NCI-H146 treated with DMSO at 0.1 percent for 48 hours (cell line): ENCODE data around the gene DLGAP1.
A peak's percentile ranks its signal among the peaks of the same experiment; 100 is the strongest.

Source experiments
- DNase-seq: peaks from one replicate; lab custom pipeline; 2025; ENCODE audit not compliant: unreplicated experiment; lab: John Stamatoyannopoulos, UW

DLGAP1 gene

GRCh38 chr18:4016391-4017049, 438.6 kb downstream of the DLGAP1 start:
- DNase-seq: no peak

GRCh38 chr18:4007846-4008245, 447.3 kb downstream of the DLGAP1 start:
- DNase-seq: no peak

DNA sequence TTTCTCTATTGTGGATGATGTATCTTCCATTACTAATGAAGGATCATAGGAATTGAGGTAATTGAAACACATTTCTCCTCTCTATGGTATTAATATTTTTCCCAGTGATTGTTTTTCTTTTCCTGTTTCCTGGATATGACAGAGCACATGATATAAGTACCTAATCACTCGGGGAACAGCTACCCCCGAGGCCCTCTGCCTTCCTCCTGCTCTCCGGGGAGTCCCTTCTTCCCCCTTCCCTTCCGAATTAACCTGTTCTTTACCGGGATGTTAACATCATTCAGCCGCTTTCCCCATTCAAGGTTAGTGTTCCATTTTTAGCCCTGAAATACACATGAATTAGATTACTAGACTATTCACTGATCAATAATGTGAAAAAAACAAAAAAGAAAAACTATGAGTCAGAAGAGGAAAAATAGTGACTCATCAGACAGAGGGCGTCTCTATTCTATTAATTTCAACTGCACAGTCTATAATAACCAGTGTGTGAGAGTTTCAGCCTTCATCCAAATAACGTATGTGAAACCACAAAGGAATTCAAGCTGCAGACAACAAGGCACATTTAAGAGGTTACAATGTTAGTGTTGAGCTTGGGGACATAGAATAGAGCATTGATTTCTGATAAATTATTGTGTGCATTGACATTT, 450.8 kb downstream of the DLGAP1 start:
- no peak for DNase-seq

DNA sequence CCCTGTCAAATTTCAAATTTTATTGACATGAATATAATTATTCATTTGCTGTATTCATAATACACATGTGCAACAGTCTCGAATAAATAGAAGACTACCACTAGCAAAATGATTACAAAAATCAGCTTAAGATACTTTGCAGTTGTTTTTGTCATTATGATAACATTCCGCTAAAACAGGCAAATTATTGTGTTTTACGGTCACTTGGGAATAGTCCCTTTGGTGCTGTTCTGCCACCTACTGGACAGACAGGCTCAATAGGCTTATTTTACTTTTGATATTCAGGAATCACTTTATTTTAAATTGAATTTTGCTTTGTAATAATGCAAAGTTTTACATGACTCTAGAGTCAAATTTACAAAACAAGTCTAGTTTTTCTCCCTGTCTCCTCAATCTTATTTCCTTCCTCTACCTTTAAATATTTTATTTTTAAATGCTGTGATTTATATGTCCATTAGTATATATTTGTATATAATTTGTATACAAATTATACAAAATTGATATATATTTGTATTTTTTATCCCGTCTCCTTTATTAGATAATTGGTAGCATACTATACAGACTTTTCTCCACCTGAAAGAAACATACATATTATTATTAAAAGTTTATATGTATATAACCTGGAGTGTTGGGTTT, 456.3 kb downstream of the DLGAP1 start:
- DNase-seq: peak; percentile 32

DNA sequence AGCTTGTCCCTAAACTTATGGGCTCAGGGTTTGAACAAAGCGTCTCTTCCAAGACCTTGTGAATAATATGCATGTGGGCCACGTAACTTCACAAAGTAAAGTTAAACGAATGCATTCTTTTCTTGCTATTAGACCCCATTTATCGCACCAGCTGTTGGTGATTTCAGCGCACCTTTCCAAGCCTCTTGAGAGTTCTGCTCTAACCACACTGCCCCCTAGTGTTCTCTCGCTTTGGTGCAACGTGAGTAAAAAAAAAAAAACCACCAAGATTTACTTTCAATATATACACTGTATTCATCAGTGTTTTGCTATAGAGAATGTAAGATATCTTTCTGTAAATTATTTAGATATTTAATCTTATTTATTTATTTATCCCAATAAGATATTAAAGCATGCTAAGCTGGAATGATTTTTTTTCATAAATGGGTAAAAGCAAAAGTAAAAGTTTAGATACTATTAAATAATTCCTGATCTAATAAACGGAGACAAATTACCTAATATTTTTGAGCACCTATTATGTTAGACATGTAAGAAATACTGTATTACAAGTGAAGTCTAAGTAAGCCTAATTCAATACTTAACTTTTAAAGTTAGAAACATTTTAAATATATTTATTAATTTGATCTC, 459.5 kb downstream of the DLGAP1 start:
- DNase-seq: peak; percentile 84

DNA sequence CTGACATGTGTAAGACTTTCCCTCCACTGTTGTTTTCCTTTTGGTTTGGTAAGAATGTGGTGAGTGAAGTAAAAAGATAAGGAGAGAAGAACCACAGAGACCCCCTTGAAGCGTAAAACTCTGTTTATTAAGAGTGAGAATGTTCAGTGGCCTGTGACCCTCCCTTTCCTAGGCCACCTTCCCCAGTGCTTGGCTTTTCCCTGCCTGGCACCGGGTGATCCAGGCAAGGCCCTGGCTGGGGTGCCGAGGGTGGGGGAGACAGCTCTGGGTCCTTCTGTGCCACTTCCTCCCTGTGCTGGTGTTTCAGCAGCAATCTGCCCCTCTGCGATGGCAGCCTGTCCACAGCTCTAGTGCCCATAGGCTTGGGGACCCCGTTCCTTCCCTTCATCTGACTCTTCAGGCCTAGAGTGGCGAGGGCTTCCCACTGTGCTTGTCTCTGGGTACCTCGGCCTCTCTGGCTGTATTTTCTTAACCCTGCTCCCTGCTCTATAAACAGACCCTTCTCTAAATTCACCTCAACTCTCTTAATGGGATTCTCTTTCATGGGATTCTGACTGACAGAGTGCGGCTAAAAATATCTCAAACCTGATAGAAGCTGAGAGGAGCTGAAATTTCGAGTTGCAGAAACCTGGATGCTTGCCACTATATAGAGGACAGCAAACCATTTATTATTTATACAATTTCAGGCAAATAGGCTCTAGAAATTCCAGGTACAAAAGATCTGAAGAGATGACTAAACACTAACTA, 461.0 kb downstream of the DLGAP1 start:
- DNase-seq: no peak

DNA sequence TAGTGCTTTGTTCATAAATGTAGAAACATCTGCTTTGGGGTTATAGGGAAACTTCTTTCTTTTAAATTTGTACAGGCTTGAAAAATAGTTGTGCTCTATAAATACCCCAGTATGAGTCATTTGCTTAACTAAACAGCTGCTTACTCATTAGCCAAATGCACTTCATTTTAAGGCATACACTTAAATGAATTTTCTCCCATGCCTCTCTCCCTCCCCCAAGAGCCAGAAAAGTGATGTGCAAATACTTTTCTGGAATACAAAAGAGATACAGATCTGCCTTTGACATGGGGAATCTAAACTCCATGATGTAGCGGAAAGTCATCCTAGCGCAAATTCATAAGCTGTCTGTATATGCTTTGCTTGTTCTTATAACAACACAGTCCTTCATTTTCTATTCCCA, 469.4 kb downstream of the DLGAP1 start:
- DNase-seq: no peak

- no peak for DNase-seq
These were observed 470.1 kb downstream of the DLGAP1 start for GRCh38 chr18:3985020-3985419.

DNA sequence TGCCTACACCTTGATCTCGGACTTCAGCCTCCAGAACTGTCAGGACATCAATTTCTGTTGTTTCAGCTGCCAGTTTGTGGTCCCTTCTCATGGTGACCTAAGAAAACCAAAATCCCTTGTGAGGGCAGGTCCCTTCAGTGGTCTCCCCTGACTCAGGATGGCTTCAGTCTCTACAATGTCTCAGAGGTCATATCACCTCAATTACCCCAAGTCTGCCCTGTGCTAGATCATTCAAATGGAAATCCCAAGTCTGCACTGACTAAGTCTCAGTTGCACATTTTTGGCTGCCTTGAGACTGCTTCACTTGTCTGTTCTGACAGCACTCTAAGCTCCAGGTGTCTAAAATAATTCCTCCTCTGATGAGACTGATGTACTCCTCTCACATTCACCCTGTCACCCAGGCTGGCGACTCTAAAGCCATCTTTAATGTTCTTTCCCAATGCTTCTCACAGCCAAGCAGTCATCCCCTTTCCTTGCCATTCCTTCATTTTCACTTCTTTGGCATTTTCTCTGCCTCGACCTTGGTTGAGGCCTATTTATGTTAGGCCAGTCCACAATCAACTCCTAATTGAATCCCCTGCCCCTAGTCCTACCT, 470.8 kb downstream of the DLGAP1 start:
- no peak for DNase-seq

GRCh38 chr18:3983351-3983969, 471.6 kb downstream of the DLGAP1 start:
- DNase-seq: peak; percentile 75

DNA sequence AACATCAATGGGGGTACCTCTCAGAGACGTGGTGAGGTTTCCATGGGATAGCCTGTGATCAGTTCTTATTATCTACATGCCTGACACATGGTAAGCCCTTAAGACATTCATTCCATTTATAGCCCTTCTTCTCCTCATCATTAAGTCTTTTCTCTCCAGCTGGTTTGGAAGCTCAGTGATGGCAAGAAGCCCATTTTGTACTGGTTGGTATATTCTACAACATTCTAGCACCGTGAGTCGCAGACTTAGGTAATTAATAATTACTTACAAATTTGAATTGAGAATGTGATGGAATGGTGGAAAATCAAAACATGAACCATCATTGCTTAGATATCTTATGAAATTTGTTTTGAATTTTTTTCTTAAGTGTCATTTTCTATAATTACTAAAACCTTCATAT, 472.6 kb downstream of the DLGAP1 start:
- no peak for DNase-seq

DNA sequence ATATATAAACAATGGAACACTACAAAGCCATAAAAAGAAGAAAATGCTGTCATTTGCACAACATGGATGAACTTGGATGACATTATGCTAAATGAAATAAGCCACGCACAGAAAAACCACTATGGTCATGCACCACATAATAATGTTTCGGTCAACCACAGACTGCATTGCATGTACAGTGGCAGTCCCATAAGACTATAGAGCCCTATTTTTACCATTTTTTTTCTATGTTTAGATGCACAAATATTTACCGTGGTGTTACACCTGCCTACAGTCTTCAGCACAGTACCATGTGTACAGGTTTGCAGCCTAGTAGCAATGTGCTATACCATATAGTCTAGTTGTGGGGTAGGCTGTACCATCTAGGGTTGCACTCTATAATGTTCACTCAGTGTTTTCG, 476.1 kb downstream of the DLGAP1 start:
- DNase-seq: no peak

DNA sequence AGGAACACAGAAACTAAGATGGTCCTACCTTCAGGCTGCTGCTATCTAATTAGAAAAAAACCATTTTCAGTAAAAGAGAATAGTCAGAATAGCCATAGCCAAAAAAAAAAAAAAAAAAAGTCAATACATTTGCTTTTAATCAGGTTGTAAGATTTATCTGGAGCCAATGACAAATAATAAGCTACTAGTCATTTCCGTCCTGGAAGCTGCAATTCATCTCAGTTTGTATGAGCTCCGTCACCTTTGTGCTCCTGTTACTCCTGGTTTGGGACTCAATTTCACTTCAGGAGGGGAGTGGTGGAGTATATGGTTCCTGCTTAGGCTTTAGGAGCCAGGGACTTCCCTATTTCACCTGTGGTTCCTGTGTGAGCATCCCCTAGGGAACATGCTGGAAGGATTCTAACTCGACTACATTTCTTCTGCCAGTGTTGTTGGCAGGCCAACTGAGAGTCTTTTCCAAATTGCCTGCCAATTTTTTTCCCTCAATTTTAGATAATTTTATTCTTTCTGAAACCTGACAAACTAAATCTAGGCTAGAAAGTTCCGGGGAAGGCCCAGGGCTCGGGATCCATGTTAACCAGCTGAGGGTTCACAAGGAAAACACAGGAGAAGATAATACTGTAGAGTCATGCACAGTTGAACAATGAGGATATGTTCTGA, 481.8 kb downstream of the DLGAP1 start:
- DNase-seq: no peak

DNA sequence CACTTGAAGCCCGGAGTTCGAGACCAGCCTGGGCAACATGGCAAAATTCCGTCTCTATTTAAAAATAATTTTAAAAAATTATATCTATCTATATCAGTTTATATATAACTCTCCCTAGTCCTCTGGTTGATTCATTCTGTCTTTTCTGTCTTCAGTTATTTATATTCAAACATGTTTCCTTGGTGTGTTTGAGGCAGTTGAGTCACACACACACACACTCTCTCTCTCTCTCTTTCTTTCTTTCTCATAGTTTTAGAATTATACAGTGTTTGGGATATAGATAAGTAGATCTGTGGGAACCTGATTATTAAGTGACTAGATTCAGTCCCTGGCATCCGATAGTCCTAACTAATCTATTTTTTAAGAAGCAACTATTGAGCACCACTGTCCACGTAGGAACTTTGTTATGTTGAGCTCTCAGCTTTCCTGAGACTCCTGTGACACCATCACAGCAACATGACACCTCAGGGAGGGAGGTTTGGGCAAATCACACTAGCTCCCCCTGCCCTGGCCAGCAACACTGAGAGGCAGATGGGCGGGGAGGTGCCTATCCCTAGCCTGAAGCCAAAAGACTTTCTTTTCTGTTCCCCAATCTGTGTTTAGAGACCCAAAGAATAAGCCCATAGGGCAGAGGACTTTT, 482.7 kb downstream of the DLGAP1 start:
- DNase-seq: no peak

- DNase-seq: no peak
These were observed 484.2 kb downstream of the DLGAP1 start for GRCh38 chr18:3970929-3971328.

DNA sequence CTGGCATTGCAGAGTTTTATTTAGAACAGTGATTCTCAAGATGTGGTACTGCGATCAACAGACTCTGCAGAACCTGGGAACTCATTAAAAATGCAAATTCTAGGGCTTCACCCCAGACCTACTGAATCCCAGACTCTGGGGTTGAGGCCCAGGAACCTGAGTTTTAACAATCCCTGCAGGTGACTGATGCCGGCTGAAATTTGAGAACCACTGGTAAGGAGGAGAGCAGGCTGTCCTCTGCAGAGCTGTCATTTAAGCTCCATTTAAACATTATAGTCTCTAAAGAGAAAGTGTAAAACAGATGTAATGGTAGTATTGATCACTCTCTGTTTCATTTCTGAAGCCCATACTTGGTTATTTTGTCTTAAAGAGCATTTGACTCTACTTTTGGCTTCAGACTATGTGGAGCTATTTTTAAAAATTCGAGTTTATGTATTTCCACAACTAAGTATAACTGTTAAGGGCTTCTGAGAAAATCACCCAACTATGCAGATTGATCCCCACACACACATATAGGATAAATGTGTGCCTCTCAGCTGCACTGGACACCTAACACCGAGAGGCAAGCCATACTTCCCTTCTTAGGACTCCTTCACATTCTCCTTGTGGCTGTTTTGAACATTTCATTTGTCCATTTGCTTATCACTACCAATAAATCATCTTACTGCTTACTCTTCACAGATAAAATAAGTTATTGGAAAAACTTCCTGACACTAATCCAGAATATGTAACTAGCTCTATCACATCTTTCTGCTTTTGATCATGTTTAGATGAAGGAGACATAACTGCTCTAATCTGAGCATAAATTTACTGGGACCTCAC, 487.5 kb downstream of the DLGAP1 start:
- DNase-seq: no peak

- peak; percentile 36 for DNase-seq
These were observed 488.3 kb downstream of the DLGAP1 start for GRCh38 chr18:3966642-3967358.

DNA sequence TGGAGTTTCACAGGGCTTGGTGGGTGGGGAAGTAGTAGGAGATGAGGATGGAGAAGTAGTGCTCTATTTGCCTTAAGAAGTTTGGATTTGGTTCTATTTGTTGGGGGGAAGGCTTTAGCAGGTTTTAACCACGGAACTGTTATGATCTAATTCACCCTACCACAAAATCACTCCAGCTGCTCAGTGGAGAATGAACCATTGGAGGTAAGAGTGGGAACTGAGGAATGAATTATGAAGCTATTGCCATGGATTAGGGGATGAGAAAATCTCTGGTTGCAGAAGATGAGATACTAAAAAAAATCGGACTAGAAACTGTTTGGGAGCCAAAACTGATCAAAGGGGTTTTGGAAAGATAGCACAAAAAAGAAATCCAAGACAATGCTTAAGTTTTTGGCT, 488.9 kb downstream of the DLGAP1 start:
- DNase-seq: no peak
